Measurements from ENCODE around the gene BACE2.

- TF ChIP-seq CTCF (conservative IDR thresholded peaks at IDR 0.05 in 1 of 2, IDR thresholded peaks at IDR 0.05 in 1 of 2; ENCODE audit: low read depth in 1 of 2, low read length in 2 of 2) (no peak), EZH2 (IDR thresholded peaks at IDR 0.05; ENCODE audit: low read length, missing control alignments) (no peak)
Observed at GRCh38 chr21:41209016-41209619, 41.2 kb downstream of the BACE2 start.

All from fibroblast of lung (primary cell).